ENCODE measurements around the gene PCDHGB7. TPM values are rescaled to one million over a fixed set of nuclear protein-coding genes. Genes with fewer than 3 reads are reported as not detected.
A peak's percentile ranks its signal among the peaks of the same experiment; 100 is the strongest.
"Not testable (repeated sequence)": the region's sequence is repeated elsewhere in the genome, so short reads cannot be mapped to it uniquely, and the experiment has no call there.

Gene PCDHGB7
- total RNA-seq (2014; rRNA removed; shearing (Covaris generic); ENCODE audit: low replicate concordance), result 0.10 TPM in 1 of 2 replicates, not detected in the other

- not testable (repeated sequence) for H3K36me3 ChIP-seq, H3K27me3 ChIP-seq, H3K4me3 ChIP-seq
- H3K9me3 ChIP-seq, result peaks cover 15% of the 10 kb centered on the region; the same call in 1 of the 2 replicates
- DNase-seq, result peak; percentile 51
Measured at GRCh38 chr5:141417494-141418172, at the start of gene PCDHGB7. PCDHGB7 (plus strand) TSS chr5:141417677; CDS start chr5:141417860, 183 bp downstream.

- no peak for DNase-seq
- H3K36me3 ChIP-seq, result no peaks in the 10 kb centered on the region; the same call in none of the 2 replicates
- peaks cover 58% of the 10 kb centered on the region for H3K9me3 ChIP-seq
- no peak within 1 kb of the TSS for H3K4me3 ChIP-seq
- no peaks in the 10 kb centered on the region for H3K27me3 ChIP-seq
Measured at GRCh38 chr5:141369994-141370848, 47.3 kb upstream of the PCDHGB7 start, which contains the start of gene PCDHGB3. PCDHGB3 (plus strand) TSS chr5:141370242; CDS start chr5:141370395, 153 bp downstream.

GRCh38 chr5:141371572-141372475 lies 45.7 kb upstream of the PCDHGB7 start:
- H3K27me3 ChIP-seq, result no peaks in the 10 kb centered on the region
- no peak for DNase-seq
- H3K4me3 ChIP-seq, result no peak overlapping the region
- H3K36me3 ChIP-seq, result no peaks in the 10 kb centered on the region; the same call in 1 of the 2 replicates
- H3K9me3 ChIP-seq, result peaks cover 47% of the 10 kb centered on the region

GRCh38 chr5:141373673-141374317 lies 43.7 kb upstream of the PCDHGB7 start, which contains the start of gene PCDHGA6:
PCDHGA6 (plus strand) TSS chr5:141373891; CDS start chr5:141374084, 193 bp downstream.
- no peak for DNase-seq
- H3K36me3 ChIP-seq, result no peaks in the 10 kb centered on the region; the same call in 1 of the 2 replicates
- H3K9me3 ChIP-seq, result peaks cover 46% of the 10 kb centered on the region
- H3K27me3 ChIP-seq, result no peaks in the 10 kb centered on the region
- H3K4me3 ChIP-seq, result no peak within 1 kb of the TSS

- Histone ChIP-seq H3K27me3 (no peaks in the 10 kb centered on the region), H3K4me3 (no peak overlapping the region), H3K9me3 (peaks cover 42% of the 10 kb centered on the region), H3K36me3 (no peaks in the 10 kb centered on the region; the same call in 1 of the 2 replicates)
- DNase-seq, result no peak
Measured at GRCh38 chr5:141374627-141375026, 42.9 kb upstream of the PCDHGB7 start.

GRCh38 chr5:141375444-141376155 lies 41.9 kb upstream of the PCDHGB7 start:
- peaks cover 41% of the 10 kb centered on the region for H3K9me3 ChIP-seq
- H3K4me3 ChIP-seq, H3K36me3 ChIP-seq, DNase-seq, H3K27me3 ChIP-seq: not testable (repeated sequence)

- peaks cover 9% of the 10 kb centered on the region for H3K9me3 ChIP-seq
- no peaks in the 10 kb centered on the region for H3K36me3 ChIP-seq
- no peak within 1 kb of the TSS for H3K4me3 ChIP-seq
- no peaks in the 10 kb centered on the region for H3K27me3 ChIP-seq
- no peak for DNase-seq
Measured at GRCh38 chr5:141382469-141383294, 34.8 kb upstream of the PCDHGB7 start, which contains the start of gene PCDHGA7. PCDHGA7 (plus strand) TSS chr5:141382742; CDS start chr5:141382900, 158 bp downstream.

- Histone ChIP-seq H3K36me3 (no peaks in the 10 kb centered on the region), H3K9me3 (peaks cover 9% of the 10 kb centered on the region), H3K27me3 (no peaks in the 10 kb centered on the region), H3K4me3 (no peak overlapping the region)
- no peak for DNase-seq
Measured at GRCh38 chr5:141383345-141383744, 34.1 kb upstream of the PCDHGB7 start.

- Histone ChIP-seq H3K9me3 (peaks cover 11% of the 10 kb centered on the region), H3K36me3 (no peaks in the 10 kb centered on the region), H3K4me3 (no peak overlapping the region), H3K27me3 (no peaks in the 10 kb centered on the region)
- no peak for DNase-seq
Measured at GRCh38 chr5:141384471-141385267, 32.8 kb upstream of the PCDHGB7 start.

- not testable (repeated sequence) for H3K4me3 ChIP-seq, H3K36me3 ChIP-seq, DNase-seq, H3K27me3 ChIP-seq
- H3K9me3 ChIP-seq, result peaks cover 11% of the 10 kb centered on the region
Measured at GRCh38 chr5:141387557-141388311, 29.7 kb upstream of the PCDHGB7 start, which contains the start of gene PCDHGB4. PCDHGB4 (plus strand) TSS chr5:141387698; CDS start chr5:141387885, 187 bp downstream.

GRCh38 chr5:141388661-141389060 lies 28.8 kb upstream of the PCDHGB7 start:
- Histone ChIP-seq H3K9me3 (peaks cover 11% of the 10 kb centered on the region), H3K27me3 (no peaks in the 10 kb centered on the region), H3K36me3 (no peaks in the 10 kb centered on the region), H3K4me3 (no peak overlapping the region)
- DNase-seq, result no peak

GRCh38 chr5:141389153-141390042 lies 28.1 kb upstream of the PCDHGB7 start:
- Histone ChIP-seq H3K4me3 (no peak overlapping the region), H3K27me3 (no peaks in the 10 kb centered on the region), H3K36me3 (no peaks in the 10 kb centered on the region), H3K9me3 (peaks cover 11% of the 10 kb centered on the region)
- no peak for DNase-seq
